ENCODE measurements around the gene CCL28. TPM values are rescaled to one million over a fixed set of nuclear protein-coding genes. Genes with fewer than 3 reads are reported as not detected.

Gene CCL28
- total RNA-seq, 1 experiment from 2014 or later = not detected

DNA sequence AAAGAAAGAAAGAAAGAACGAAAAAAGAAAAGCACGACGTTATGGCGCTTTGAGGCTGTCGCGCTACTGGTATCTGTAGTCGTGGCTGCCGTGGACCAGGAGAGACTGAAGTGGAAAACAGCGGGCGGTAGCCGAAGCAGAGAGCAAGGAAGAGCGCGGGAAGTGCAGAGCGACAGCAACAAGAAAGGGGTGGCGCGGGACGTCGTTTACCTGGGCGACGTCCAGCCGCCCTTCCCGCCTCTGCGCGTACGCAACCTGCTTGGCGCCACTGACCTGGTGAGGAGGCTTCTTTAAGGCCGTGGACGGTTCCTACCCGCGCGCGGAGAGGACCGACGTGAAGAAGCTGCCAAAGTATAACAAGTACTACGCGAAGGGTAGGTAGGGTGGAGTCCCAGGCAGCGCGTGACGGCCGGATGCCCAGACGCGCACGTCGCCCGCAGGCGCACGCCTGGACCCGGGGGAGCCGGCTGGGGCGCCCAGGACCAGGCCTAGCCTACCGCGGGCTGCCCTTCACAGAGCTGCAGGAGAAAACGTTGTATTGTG lies 15.4 kb downstream of the CCL28 start:
- no peak overlapping the region for H3K9ac ChIP-seq (ENCODE audit: extremely low read depth, insufficient read length, low read length)
- H3K14ac ChIP-seq (ENCODE audit: insufficient read depth, low read length) = peak overlapping the region; percentile 83; the same call in 1 of the 2 replicates
- DNase-seq = peak; percentile 35
- H2BK20ac ChIP-seq (ENCODE audit: low read depth, low read length, poor library complexity, severe bottlenecking) = no peak overlapping the region
- peaks cover 4% of the 10 kb centered on the region for H3K23me2 ChIP-seq (ENCODE audit: insufficient read length, low read depth, low read length, poor library complexity, severe bottlenecking)
- no peak overlapping the region for H2AK5ac ChIP-seq (ENCODE audit: insufficient read length, low read length)
- no peak overlapping the region for H3K27ac ChIP-seq (ENCODE audit: insufficient read length, low read depth, low read length)
- TF ChIP-seq, protein P1, sequence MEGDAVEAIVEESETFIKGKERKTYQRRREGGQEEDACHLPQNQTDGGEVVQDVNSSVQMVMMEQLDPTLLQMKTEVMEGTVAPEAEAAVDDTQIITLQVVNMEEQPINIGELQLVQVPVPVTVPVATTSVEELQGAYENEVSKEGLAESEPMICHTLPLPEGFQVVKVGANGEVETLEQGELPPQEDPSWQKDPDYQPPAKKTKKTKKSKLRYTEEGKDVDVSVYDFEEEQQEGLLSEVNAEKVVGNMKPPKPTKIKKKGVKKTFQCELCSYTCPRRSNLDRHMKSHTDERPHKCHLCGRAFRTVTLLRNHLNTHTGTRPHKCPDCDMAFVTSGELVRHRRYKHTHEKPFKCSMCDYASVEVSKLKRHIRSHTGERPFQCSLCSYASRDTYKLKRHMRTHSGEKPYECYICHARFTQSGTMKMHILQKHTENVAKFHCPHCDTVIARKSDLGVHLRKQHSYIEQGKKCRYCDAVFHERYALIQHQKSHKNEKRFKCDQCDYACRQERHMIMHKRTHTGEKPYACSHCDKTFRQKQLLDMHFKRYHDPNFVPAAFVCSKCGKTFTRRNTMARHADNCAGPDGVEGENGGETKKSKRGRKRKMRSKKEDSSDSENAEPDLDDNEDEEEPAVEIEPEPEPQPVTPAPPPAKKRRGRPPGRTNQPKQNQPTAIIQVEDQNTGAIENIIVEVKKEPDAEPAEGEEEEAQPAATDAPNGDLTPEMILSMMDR (conservative IDR thresholded peaks at IDR 0.05) = no peak
- H4K91ac ChIP-seq (ENCODE audit: insufficient read length, low read depth, low read length) = no peak overlapping the region
- H3K27me3 Mint-ChIP-seq (ENCODE audit: low read depth) = peaks cover 1% of the 10 kb centered on the region; the same call in 1 of the 2 replicates
- H3K4me3 Mint-ChIP-seq = no peak overlapping the region
- no CpG with 5 or more reads among the region's 53 CpGs for WGBS (ENCODE audit: extremely low coverage, insufficient read length, low lambda C conversion rate)
- H3T11ph ChIP-seq (ENCODE audit: low read length) = no peak overlapping the region
- no peaks in the 10 kb centered on the region for H3K27me3 ChIP-seq (ENCODE audit: insufficient read depth, low read length)
- no peaks in the 10 kb centered on the region for H3K36me3 Mint-ChIP-seq (ENCODE audit: insufficient read depth in 1 of 3, low read depth in 3 of 3)
- no peaks in the 10 kb centered on the region for H3K79me1 ChIP-seq (ENCODE audit: insufficient read depth, low read depth, low read length, poor library complexity, severe bottlenecking)
- no peak overlapping the region for H2AFZ ChIP-seq (ENCODE audit: low read length)
- H2BK120ac ChIP-seq (ENCODE audit: low read depth, low read length, poor library complexity, severe bottlenecking) = no peak overlapping the region
- no peak overlapping the region for H3K23ac ChIP-seq (ENCODE audit: insufficient read length, low read depth, low read length)
- H4K20me1 ChIP-seq (ENCODE audit: control insufficient read depth, insufficient read depth, insufficient read length) = no peaks in the 10 kb centered on the region
- H3K9me3 ChIP-seq (ENCODE audit: control insufficient read depth, low read depth, low read length) = no peaks in the 10 kb centered on the region
- H3K18ac ChIP-seq (ENCODE audit: insufficient read length, low read depth, low read length) = peak overlapping the region; percentile 91
- H3K27ac Mint-ChIP-seq = no peak overlapping the region
- no peak overlapping the region for H3K4me2 ChIP-seq (ENCODE audit: insufficient read depth, insufficient read length, low read length)
- H3K4ac ChIP-seq (ENCODE audit: low read depth, low read length) = no peak overlapping the region
- H3K4me1 ChIP-seq (ENCODE audit: insufficient read depth, low read length) = no peaks in the 10 kb centered on the region
- no peaks in the 10 kb centered on the region for H3K79me2 ChIP-seq (ENCODE audit: insufficient read depth, low read length)
- no peak overlapping the region for H4K8ac ChIP-seq (replicated peaks; ENCODE audit: insufficient read length, low read depth, low read length)
- no peak overlapping the region for H3K56ac ChIP-seq (ENCODE audit: insufficient read length, low read depth, low read length)
- no peak overlapping the region for H2BK15ac ChIP-seq (ENCODE audit: low read depth, low read length)
- H3K4me1 Mint-ChIP-seq = peaks cover 0 to 4% of the 10 kb centered on the region in 2 experiments; a peak in 1 of 4 replicates
- H3K9me3 Mint-ChIP-seq = no peaks in the 10 kb centered on the region; a peak in 1 of 5 replicates
- H4K5ac ChIP-seq (ENCODE audit: insufficient read length, low read depth, low read length) = no peak overlapping the region
- H2BK5ac ChIP-seq (ENCODE audit: insufficient read length, low read length) = no peak overlapping the region
- H2BK12ac ChIP-seq (ENCODE audit: insufficient read length, low read depth, low read length) = no peak overlapping the region

Measured in H9 (cell line).